NOMO-1 treated with DMSO at 0.1 percent for 48 hours (cell line): ENCODE results near the gene SCRN1.
"Not testable (repeated sequence)": the region's sequence is repeated elsewhere in the genome, so short reads cannot be mapped to it uniquely, and the experiment has no call there.

ENCODE experiments used
- DNase-seq: peaks from one replicate; lab custom pipeline; 2025; ENCODE audit not compliant: unreplicated experiment; lab: John Stamatoyannopoulos, UW

The SCRN1 gene

DNA sequence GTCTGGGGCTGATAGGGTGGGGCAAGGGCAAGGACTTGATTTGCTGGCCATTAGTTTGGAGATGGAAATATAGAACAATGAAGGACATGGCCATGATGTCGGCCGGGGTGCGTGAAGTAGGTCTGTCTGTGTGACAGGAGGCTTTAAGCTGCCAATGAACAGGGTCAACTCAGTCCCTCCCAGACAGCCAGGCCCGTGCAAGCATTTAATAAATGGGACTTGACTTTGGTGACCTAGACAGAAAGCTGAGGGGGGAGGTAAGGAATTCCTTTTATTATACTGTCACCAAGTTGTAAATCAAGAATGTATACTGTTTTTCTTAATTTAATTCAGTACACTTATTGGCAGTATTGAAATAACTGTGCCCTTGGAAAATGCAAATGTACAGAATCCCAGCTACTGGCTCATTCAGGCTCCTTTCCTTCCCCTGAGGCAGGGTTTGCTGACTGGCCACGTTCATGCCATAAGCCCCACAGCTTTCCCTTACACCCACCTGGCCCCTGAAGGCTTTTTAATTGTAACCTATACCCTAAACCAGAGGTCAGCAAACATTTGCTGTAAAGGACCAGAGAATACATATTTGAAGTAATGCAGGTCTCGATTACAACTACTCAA lies 96.1 kb downstream of the SCRN1 start:
- DNase-seq, result no peak

DNA sequence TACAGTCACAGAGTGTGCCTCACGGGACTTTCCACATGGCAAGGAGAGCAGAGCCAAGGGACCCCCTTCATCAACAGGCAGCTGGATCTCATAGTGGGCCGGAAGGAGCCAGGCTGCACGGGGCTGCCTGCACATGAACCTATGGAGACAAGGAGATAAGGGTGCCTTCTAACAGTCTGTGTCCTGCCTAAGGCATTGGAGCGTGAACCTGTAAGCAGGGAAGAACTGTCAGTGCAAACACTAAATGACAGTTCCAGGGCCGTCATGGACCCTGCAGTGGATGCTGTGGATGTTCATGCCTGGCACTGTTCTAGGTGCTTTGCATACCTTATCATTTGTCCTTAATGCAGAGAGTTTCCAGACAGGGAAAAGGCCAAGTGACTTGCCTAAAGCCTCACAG lies 97.4 kb downstream of the SCRN1 start:
- no peak for DNase-seq

DNA sequence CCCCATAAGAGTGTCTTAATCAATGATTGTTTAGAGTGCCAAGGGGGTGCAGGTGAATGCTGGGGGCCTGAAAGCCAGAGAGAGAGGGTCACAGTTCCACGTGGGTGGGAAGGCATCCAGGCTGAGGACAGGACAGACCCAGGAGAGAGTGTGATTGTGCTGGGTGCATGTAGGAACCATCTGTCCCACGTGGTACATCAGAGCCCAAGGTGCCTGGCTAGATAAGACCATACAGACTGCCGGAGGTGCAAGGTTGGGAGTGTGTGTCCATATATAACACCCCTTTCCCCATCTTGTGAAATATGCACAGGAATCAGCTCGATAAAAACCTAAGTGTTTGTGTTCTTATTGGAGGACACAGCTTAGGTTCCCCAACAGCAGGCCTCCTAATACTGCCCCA lies 97.8 kb downstream of the SCRN1 start:
- no peak for DNase-seq

DNA sequence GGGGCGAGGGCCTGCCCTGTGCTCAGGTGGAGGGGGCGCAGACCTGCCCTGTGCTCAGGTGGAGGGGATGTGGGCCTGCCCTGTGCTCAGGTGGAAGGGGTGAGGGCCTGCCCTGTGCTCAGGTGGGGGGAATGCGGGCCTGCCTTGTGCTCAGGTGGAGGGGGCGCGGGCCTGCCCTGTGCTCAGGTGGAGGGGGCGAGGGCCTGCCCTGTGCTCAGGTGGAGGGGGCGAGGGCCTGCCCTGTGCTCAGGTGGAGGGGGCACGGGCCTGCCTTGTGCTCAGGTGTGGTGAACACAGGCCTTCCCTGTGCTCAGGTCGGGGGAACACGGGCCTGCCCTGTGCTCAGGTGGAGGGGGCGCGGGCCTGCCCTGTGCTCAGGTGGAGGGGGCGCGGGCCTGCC lies 98.8 kb downstream of the SCRN1 start:
- DNase-seq, result not testable (repeated sequence)

DNA sequence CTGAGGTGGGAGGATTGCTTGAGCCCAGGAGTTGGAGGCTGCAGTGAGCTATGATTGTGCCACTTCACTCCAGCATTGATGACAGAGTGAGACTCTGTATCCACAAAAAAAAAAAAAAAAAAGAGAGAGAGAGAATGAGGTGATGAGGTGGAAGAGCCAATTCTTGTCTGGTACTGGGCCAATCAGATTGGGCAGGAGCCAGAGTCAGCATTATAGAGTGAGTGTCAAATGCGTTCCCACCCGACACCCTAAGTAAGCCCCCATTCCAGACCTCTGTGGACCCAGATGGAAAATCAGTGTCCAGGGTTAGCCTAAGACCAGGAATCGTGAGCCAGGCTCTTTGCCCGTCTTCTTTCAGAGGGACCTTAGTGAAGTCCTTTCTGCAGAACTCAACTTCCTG lies 99.3 kb downstream of the SCRN1 start:
- DNase-seq, result no peak

DNA sequence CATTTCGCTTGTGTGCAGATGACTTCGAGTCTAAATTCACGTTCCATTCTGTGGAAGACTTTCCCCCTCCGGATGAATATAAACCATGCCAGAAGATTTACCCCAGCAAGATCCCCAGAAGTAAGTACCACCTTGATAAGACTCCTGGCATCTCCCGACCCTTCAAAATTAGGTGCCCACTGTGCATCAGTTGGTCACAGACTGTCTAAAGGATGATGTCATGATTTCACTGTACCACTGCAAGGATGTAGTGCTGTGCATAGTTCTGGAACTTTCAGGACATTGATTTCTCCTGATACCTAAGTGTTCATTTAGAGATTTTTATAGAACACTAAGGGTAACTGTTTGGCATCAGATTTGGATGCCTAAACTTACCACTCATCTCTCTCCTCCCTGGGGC lies 100.3 kb downstream of the SCRN1 start:
- no peak for DNase-seq

DNA sequence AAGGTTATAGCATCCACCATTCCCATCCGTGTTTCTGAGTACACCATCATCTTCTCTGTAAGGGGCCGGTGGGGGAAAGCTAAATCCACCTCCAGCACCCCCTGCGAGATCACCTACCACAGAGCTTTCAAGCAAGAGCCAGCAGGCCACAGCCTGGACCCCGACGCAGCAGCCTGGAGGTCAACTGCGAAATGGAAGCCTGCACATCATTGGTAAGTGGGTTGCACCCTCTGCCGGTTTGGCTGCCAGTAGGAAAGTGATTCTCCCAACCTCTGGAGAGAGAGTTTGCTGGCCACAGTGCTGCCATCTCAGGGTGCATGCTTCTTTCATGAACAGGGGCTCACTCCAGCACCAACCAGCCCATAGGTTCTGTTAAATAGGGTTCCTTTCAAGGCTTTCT lies 101.6 kb downstream of the SCRN1 start:
- no peak for DNase-seq

DNA sequence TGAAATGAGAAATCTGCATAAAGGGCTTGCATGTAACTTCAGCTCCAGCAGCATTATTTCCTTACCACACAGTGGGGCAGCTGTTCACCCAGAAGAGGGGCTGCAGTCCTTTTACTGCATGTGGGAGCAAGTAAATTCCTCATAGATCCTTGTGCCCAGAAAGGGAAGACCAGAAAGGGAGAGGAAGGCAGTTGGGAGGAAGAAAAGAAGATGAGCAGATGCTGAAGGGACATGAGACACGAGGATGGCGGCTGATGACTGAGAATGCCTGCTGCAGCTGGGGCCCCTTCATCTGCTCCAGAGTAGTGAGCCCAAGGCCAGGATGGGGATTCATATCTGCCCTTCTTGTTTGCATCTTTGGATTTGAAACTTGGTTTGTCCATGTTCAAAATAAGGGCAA lies 102.8 kb downstream of the SCRN1 start:
- DNase-seq, result no peak

DNA sequence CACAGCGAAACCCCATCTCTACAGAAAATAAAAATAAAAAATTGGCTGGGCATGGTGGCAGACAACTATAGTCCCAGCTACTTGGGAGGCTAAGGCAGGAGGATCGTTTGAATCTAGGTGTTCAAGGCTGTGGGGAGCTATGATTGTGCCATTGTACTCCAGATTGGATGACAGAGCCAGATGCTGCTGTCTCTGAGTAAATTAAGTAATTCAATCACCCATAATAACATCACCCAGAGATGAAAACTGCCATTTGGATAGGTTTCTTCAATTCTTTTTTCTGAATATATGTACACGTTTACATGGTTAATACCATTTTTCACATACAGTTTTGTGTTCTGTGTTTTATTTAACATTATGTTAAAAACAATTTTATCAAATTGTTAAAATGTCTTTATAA lies 104.0 kb downstream of the SCRN1 start:
- no peak for DNase-seq

DNA sequence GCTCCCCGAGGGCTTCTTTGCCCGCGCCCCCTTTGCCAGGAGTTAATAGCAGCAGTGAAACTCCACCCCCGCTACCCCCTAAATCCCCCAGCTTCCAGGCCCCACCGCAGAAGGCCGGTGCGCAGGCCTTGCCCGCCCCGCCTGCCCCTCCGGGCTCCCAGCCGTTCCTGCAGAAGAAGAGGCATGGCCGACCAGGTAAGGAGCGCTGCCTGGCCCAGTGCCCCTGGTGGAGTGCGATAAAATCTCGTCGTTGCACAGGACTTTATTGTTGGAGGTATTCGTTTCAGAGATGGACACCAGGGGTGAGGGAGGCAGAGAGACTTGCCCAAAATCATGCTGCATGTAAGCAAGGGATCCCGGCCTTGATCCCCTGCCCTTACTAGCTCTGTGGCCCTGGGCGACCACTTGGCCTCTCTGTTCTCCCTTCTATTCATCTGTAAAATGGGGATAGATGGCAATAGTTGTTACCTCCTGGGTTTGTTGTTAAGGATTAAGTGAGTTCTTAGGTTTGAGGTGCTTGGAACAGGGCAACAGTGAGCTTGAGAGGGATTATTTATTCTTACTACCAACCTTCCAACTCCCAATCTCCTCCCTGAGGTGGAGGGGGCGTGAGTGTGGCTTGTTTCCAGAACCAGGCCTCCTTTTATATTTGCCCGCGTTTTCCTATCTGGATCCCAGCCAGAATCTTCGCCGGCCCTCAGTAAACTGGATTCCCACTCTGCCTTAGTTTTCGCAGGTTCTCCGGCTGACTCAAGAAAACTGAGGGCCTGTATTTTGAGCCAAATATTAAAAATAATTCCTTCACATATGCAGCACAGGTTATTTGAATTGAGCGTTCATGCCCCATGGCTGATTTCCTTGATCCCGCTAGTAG lies 105.0 kb downstream of the SCRN1 start:
- DNase-seq, result no peak

DNA sequence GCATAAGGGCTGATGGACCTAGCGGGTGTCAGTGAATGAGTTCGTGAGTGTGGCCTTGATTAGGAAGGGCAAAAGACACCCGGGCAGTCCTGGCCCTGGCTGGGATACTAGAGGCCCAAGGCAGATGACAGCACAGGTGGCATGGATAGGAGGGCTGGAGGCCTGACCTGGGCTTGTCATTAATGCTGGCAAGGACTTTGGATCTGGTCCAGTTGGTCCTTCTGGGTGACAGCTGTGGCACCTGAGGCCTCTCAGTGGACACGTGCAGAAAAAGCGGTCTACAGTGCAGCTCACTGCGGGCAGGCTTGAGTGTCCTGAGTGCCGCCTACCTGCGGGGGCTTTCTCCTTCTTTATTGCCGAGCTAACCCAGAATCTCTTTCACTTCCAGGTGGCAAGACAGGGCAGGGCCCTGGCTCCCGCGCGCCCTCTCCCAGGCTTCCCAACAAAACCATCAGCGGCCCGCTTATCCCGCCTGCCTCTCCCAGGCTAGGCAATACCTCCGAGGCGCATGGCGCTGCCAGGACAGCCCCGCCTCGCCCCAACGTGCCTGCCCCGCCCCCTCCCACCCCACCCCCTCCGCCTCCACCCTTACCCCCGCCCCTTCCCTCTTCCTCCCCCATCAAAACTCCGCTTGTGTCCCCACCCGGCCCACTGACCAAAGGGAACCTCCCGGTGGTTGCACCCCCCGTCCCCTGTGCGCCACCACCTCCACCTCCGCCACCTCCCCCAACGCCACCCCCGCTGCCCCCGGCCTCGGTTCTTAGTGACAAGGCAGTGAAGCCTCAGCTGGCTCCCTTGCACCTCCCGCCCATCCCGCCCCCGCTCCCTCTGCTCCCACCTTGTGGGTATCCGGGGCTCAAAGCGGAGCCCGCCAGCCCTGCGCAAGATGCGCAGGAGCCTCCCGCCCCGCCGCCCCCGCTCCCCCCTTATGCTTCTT lies 105.9 kb downstream of the SCRN1 start:
- DNase-seq, result no peak

DNA sequence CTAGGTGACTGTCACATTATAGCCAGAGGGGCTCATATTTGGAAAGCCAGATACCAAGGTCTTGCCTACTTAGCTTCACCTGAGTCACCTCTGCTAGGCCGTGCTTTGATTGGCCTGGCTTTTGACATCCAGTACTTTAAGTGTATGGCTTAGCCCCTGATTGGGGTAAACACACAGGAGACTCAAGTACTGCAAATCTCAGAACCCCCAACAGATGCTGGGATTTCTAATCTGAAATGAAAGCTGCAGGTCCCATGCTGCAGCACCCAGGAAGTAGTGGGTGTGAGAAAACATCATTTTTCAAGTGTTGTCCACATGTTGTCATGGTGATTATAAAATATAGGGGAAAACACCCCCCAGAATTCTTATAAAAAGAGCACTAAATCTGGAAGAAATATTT lies 107.1 kb downstream of the SCRN1 start:
- no peak for DNase-seq

DNA sequence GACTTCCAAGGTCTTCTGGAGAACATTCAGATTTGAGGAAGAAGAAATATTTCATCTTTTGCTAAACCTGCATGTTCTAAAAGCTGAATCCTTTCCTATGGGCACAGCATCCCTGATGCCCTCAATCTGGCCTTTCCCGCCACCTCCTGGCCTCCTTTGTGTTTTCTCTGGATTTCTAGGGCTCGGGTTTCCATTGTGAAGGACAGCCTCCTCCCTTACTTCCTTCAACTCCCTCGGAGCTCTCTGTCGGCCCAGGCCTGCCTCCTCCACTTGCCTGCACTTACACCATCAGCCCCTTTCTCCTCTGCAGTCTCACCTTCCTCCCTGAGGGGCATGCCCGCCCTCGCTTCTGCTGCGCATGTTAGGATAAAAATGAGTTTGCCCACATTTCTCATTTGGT lies 107.9 kb downstream of the SCRN1 start:
- no peak for DNase-seq

DNA sequence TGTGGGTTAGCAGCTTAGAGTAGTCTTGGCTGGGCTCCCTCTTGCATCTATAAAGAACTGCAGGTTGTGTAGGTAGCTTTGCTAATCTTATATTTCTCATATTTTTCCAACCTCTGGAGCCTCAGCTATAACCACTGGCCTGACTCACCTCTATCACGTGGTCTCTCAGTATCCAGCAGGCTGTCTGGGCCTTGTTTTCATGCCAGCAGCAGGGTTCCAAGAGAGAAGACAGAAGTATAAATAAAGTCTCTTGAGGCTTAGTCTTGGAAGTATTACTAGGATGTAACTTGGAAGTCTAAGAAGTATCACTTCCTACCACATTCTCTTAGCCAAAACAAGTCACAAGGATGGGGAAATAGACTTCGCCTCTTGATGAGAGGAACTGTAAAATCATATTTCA lies 110.0 kb downstream of the SCRN1 start:
- no peak for DNase-seq

DNA sequence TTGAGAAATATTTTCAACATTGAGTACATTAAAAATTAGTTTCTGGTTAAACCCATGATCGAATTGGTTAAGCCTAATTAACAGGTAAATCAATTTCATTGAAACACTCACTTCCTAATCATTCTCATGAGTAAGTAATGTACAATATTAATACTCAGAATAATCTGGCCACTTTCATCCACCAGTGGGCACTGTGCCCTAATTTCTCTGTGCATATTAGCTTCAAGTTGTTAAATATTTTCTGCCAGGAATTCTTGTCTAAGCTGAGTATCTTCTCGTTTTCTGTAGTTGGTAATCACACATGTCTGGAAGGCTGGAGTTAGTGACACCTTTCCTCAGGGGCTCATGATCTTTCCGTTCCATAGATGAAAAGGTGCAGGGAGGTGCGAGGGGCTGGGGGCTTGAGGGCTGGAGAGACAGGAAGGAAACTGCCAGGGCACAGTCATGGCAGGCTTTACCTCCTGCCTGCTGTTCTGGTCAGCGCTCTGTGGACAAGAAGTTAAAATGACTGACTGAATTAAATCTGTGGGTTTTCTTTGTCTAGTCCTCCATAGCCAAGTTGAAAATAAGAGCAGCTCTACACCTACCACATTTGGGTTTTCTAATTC lies 111.4 kb downstream of the SCRN1 start:
- DNase-seq, result peak; percentile 4

DNA sequence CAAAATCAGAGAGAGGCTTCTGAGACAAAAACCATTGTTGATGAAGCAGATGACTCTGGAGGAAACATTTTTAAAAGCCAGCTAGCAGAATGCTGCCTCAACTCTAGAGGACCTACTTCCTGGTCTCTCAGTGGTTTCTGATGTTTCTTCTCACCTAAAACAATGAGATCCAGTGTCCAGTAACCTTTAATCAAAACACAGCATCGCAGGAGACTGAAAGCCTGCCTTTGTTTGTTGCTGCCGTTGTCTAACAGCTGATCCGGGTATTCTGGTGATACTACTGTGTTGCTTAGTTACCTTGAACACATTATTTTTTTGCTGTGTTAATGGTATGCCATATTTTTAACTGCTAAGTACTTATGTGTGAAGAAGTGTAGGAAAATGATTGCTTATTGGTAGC lies 112.4 kb downstream of the SCRN1 start:
- no peak for DNase-seq

DNA sequence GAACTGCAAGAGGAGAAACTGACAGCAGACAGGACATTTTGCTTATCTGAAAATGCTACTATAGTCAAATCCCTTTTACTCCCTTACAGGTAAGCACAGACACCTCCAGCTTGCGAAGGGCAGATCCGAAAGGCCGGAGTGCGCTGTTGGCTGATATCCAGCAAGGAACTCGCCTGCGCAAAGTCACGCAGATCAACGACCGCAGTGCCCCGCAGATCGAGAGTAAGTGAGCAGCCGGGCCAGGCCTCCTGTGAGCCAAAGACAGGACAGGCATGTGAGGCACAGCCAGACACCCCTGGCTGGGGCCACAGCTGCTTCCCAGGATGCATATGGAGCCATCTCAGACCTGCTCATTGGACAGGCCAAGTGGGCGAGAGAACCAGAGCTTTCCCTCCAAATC lies 113.9 kb downstream of the SCRN1 start:
- no peak for DNase-seq

DNA sequence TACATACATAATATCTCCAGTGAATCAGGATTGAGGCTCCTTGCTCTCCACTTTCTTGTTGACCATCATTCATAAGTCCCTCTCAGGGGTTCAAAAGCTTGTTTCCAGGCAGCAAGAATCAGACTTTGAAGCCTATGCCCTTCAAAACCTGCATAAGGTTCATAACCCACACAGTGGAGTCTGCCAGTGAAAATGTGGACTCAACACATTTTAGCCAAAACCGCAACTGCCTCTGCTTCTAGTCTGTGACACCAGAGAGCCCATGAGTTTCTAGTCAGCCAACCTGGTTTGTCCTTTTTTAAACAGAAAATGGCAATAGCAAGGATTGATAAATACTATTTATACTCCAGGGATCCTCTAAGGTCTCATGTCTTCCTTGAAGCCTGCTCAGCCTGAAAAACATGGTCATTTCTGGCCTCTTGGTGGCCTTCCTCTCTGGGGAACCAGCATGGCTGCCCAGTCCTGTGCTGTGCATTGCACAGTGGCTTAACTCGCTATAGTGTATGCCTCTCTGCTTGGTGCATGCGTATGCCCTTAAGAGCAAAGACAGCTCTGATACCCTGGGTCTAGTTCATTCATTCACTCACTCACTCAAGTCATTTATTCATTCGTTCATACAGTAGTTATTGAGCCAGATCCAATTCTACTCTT lies 115.8 kb downstream of the SCRN1 start:
- no peak for DNase-seq

DNA sequence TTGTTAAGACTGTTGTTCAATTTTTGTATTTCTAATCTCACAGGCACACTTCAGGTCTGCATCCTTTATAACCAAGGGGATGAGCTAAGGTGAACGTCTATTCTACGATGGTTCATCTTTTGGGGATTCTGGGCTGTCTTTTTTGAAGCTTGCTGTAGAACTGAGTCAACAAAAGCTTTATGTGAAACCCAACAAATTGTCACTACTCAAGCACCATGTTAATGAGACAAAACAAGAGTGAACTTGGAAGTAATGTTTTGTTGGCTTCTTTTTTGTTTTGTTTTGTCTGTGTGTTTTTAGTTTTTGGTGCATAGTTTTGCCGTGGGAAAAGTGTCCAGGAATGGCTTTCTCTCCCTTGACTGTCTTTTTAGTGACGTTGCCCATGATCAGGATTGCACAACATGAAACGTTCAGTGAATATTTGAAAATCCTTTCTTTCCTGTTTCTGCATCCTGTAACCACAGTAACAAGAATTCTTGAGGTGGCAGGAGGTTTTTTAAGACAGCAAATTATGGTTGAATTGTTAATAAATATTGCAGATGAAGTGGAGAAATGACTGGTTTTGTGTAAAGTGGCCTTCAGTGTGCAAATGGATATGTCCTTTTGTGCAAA lies 117.7 kb downstream of the SCRN1 start:
- peak; percentile 8 for DNase-seq
